Liver (tissue), 3 donors: Measurements from ENCODE around the gene TRIM46.

ENCODE experiments used
- JUND ChIP-seq, 2 donors: IDR thresholded peaks; 2 replicates each; pipeline ENCODE4 v1.6.1; 2016; ENCODE audit warnings: antibody characterized with exemption in 2 of 2
- TF ChIP-seq, protein P1 (sequence below): fragments of 150-350 bp; IDR thresholded peaks from 2 replicates; pipeline ENCODE4 v1.5.1; 2017; ENCODE audit warnings: improper control_type of control experiment, low read depth, low read length; ENCODE audit not compliant: missing input control
- donor health status: healthy.
- donor health status: healthy.

GRCh38 chr1:155187456-155187891 is 13.8 kb downstream of the TRIM46 start:
- TF ChIP-seq JUND (IDR thresholded peaks at IDR 0.05), result no peak
- TF ChIP-seq, protein P1, sequence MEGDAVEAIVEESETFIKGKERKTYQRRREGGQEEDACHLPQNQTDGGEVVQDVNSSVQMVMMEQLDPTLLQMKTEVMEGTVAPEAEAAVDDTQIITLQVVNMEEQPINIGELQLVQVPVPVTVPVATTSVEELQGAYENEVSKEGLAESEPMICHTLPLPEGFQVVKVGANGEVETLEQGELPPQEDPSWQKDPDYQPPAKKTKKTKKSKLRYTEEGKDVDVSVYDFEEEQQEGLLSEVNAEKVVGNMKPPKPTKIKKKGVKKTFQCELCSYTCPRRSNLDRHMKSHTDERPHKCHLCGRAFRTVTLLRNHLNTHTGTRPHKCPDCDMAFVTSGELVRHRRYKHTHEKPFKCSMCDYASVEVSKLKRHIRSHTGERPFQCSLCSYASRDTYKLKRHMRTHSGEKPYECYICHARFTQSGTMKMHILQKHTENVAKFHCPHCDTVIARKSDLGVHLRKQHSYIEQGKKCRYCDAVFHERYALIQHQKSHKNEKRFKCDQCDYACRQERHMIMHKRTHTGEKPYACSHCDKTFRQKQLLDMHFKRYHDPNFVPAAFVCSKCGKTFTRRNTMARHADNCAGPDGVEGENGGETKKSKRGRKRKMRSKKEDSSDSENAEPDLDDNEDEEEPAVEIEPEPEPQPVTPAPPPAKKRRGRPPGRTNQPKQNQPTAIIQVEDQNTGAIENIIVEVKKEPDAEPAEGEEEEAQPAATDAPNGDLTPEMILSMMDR, result no peak
